Measurements from ENCODE around the gene GINS2.

DNA sequence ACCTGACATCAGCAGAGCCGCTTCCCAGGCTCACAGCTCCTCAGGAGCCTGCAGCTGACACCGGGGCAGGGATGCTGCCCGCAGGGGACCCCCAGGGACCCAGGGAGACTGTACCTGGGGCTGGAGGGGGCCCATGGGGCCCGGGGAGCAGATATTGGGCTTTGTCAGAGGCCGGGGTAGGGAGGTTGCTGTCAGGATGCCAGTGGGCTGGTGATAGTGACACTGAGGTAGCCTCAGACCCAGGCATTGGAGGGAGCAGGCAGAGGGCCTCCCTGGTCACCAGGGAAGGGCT is 60.5 kb downstream of the GINS2 start:
- TF ChIP-seq, protein P1, sequence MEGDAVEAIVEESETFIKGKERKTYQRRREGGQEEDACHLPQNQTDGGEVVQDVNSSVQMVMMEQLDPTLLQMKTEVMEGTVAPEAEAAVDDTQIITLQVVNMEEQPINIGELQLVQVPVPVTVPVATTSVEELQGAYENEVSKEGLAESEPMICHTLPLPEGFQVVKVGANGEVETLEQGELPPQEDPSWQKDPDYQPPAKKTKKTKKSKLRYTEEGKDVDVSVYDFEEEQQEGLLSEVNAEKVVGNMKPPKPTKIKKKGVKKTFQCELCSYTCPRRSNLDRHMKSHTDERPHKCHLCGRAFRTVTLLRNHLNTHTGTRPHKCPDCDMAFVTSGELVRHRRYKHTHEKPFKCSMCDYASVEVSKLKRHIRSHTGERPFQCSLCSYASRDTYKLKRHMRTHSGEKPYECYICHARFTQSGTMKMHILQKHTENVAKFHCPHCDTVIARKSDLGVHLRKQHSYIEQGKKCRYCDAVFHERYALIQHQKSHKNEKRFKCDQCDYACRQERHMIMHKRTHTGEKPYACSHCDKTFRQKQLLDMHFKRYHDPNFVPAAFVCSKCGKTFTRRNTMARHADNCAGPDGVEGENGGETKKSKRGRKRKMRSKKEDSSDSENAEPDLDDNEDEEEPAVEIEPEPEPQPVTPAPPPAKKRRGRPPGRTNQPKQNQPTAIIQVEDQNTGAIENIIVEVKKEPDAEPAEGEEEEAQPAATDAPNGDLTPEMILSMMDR (IDR thresholded peaks at IDR 0.05): no peak
- no peak for TF ChIP-seq POLR2AphosphoS5 (IDR thresholded peaks at IDR 0.05)

Data from suprapubic skin (tissue), 3 donors.